Measurements from ENCODE around the gene SMOC2.
A peak's percentile ranks its signal among the peaks of the same experiment; 100 is the strongest.
"Not testable (repeated sequence)": the region's sequence is repeated elsewhere in the genome, so short reads cannot be mapped to it uniquely, and the experiment has no call there.

Gene SMOC2

DNA sequence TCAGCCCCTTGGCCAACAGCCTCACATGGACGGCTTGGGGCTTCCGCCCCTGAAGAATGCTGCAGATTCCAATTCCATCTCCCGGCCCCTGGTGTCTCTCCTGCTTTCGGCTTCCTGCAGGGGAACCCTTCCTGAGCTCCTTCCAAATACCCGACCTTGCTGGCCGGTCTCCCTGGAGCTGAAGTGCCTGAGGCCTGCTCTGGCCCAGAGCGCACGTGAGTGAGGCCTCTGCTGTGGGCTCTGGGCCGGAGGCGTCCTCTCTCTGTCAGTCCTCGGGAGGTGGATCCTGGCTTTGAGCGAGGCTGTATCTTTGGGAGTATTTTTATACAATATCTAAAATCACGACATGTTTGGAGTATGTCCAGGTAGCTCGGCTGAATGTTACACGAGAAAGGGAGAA is 253.8 kb downstream of the SMOC2 start:
- not testable (repeated sequence) for DNase-seq

DNA sequence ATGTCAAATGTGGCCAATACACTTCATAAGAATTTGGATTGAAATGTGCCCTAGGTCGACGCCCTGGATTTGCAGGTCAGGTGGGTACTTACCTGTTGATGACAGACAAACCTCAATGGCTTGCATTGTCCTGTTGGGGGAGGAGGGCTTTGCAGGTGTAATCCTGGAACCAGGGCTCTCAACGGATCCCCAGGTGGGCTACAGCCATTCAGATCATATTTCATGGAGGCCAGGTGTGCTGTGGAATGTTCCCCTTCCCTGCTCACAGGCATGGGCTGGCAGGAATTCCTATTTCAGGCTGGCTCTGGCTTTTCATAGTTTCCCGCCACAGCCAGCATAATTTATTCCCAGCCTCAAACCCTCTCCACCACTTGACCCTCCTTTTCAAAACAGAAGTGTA is 254.7 kb downstream of the SMOC2 start:
- no peak for DNase-seq

DNA sequence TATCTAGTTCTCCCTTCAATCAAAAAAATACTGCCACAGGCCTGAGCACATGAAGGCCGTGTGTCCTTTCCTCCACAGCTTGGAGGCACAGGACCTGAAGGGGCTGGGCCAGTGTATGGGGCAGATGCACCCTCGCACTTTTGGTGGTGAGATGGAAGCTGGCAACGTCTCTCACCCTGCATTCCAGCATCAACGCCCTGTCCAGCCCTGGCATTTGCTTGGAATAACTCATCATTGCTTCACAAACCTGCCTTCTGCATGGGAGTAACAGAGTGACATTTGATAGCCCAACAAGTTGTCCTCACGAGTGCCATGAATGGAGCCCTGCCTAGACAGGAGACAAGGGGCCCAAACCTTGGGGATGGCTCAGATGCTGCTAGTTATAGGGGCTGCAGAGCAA is 257.9 kb downstream of the SMOC2 start:
- no peak for DNase-seq

DNA sequence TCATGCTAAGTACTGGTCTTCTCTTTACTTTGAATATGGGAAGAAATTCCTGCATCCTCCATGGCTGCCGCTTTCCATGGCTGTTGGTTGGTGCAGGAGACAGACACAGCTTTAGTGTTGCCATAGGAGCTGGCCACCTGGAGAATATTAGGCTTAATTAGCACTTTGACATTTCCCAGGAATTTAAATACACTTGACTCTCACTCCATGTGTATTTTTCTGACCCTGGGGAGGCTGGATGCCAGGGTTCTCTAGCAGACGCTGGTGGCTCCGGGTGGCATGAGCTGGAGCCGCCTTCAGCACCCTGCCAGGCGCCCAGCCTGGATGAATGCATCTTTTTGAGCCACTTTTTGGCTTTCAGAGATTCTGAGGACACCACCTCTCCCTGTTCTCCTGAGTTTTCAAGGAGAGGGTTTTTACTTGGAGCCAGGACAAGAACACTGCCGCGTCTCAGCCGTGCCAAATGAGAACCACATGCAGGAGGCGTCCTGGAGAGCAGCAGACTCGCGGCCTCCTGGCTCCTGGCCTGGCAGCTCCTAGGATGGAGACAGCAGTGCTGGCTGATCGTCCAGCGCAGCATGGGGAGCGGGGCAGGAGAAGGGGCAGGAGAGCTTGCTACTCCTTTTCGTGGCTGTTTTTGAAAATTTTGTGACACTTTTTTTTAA is 258.8 kb downstream of the SMOC2 start:
- no peak for DNase-seq

DNA sequence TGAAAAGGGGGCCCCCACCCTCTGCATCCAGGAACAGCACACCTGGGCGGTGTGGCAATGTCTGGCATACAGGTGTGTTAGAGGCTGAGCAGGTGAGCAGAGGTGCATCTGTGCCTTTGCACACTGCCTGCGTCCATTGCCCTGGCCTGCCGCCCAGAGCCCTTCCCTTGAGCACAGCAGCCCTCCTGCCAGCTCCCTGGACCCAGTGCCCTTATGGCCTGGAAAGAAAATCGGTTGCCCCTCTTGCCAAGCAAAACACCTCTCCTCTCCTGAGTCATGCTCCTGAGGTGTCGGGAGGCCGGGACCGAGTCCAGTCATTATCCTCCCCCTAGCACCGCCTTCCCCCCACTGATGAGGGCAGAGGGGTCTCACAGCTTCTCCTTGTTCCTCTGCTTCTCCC is 259.9 kb downstream of the SMOC2 start:
- no peak for DNase-seq

DNA sequence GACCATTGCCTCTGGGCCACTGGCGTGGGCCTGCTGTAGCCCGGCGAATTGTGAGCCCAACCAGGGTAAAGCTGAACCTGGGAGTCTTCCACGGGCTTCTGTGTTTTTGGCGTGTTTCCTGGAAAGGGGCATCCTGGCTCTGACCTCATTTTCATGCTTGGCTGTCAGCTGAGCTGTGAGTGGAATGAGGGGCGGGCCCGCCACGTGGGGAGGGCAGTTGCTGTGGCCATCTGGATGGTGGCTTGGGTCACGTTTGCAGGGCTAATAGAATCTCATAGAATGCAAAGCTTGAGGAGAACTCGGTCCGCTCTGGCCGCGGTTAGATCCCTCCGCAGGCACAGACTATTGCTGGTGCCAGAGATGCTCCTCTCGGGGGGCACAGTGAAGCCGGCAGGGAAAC is 263.0 kb downstream of the SMOC2 start:
- DNase-seq, result no peak

DNA sequence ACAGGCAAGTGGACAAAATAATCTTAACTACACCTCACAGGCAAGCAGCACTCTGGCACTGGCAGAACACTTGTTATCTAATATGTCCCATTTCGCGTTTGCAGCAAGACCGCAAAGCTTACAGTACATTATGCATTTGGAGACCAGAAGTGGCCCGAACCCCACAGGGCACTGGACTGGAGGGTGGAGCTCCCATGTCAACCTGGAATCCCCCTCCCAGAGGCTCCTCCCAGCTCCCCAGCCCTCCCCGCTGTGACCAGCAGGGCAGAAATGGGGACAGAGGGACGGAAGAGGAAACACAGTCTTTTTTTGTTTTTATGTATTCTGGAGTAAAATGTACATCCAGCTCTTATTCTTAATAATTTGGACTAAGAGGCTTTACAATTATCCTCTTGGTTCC is 263.7 kb downstream of the SMOC2 start:
- DNase-seq, result no peak

DNA sequence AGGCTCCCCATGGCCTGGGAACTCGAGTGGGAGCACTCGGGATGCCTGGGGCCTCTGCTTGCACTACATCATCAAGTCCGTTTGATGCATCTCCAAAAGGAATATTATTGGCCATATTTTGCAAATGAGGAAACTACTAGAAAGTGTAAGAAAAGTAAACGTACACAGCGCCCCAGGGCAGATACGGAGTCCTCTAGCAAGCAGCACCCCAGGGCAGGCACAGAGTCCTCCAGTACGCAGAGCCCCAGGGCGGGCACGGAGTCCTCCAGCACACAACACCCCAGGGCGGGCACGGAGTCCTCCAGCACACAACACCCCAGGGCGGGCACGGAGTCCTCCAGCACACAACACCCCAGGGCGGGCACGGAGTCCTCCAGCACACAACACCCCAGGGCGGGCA is 264.3 kb downstream of the SMOC2 start:
- DNase-seq, result not testable (repeated sequence)

DNA sequence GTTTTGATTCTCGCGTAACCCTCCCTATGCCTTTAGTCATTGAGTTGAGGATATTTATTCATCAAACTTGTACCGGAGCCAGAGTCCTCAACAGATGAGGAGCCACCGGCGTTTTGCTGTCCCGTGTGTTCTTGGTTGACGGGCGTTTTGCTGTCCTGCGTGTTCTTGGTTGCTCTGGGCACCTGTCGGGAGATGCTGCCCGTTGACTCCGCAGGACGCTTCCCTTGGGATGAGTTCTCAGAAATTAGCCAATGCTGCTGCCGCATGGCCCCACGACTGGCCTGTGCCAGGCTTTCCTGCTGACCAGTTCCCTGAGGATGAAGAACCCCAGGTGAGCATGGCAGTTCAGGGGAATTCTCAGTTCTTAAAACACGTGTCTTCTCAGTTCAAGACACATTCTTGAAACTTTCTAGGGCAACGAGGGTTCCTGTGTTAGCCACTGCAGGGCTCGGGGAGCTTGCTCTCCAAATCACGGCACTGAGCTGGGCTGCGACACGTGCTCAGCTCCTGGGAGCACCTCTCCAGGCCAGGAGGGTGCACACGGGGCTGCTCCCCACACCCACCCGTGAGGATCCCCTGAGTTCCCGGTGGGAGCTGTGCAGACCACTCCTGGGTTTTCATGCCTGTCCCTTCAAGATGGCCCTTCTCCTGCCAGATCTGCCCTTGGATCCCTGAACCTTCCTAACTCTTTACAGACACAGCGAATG is 265.6 kb downstream of the SMOC2 start:
- no peak for DNase-seq

DNA sequence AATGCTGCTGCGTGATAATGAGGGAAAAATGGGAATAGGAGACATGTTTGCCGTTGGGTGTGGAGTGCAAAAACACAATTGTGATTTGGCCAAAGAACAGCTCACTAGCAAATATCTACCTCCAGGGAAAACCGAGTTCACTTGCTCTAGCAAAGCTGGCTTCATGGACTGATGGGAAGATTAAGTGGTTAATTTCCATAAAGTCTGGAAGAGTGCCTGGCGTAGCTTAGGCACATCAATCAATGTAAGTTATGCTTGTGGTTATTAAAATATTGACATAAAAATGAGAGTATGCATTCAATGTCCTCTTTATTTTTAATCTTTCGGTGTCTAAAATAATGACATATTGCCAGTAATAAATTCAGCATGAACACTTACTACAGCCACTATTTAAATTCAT is 267.5 kb downstream of the SMOC2 start:
- no peak for DNase-seq

DNA sequence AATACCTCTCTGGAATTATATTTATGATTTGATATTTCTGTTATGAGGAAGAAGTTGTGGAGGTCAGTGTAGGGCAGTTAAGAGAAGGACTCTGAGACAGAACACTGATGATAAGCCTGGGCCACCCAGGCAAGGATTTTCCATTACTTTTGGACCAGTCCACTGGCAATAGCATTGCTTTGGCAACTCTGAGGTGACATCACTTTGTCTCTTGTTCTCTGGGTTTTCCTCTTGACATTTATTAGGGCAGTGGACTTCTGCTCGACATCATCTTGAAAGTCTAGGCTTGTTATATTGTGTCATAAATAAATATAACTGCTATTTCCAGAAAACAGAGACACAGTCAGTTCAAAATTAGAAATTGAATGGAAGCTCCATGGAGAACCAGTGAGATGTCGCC is 268.0 kb downstream of the SMOC2 start:
- DNase-seq, result no peak

DNA sequence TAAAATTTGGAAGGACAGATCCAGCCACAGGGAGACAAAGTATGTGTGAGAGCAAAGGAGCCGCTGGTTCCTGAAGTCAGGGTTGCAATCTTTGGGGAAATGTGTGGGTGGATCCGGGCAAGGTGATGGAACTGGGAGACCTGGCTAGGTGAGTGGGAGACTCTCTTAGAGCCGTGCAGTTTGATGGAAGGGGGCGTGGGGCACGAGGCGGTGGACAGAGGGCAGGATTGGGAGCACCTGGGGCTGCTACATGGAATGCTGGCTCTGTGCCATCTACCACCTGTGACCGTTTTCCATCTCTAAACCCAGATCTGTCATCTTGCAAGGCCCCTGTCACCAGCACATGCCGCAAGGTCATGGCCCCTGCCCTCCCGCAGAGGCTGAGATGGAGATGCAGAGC is 268.4 kb downstream of the SMOC2 start:
- DNase-seq, result no peak

DNA sequence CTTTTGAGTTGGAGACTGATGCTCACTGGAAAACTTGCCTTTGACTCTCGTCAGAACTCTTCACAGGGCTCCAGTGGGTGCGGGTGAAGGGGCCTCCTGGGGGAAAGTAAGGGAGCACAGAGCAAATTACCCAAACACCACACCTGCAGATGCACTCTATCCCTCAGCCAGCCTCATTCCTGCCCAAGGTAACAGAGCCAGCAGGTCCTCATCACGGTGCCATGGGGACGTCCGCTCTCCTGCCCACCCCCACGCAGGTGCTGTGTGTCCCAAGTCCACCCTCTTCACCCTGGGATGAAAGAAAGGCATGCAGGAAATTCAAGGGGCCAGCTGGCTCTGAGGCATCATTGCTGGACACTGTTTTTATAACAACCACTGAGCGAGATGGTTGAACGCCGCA is 269.0 kb downstream of the SMOC2 start:
- DNase-seq, result no peak

DNA sequence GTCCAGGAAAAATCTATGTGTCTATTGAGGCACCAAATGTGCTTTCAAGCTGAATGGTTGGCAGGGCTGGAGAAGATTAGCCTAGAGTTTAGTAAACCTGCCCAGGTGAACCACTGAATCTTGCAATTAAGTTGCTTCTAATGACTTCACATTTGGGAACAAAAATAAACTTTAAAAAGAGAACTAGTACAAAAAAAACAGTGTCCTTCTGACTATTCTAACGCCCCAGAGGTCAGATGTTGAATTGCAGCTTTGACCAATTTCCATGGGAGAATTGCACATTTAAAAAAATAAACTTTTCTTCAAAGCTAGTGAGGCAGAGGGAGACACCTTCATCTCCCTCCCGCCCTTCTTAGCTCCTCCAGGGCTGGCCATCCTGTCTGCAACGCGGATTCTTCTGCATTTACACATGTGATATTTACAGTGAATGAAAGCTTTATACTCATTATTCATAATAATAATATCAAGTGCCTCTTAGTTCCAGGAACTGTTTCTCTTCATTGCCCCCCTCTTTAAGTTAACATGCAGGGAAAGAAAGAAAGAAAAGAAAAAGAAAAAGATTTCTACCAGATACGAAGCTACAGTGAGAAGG is 270.2 kb downstream of the SMOC2 start:
- no peak for DNase-seq

DNA sequence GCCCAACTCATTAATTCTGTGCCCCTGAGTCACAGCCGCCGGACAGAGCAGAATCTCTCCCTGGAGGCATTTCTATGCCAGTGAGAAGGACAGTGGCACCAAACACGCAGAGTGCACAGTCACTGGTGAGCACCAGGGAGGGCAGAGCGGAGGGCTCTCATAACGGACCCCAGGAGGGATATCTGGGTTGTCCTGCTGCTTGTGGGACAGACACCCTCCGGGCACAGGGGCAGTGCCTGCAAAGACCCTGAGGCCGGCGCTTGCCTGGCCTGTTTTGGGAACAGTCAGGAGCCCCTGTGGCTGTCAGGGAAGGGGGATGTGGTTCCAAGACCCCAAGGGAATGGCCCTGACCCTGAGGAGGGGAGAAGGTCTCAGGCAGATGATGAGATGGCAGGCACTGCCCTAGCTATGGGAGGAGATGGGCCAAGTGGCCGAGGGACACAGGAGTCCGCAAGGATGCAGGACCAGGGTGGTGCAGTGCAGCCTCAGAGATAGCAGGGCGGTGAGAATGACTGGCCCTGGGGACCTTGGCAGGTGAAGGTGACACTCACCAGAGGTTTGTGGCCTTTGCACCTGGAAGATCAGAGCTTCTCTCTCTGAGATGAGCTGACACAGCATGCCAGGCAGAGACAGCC is 270.8 kb downstream of the SMOC2 start:
- DNase-seq, result no peak

DNA sequence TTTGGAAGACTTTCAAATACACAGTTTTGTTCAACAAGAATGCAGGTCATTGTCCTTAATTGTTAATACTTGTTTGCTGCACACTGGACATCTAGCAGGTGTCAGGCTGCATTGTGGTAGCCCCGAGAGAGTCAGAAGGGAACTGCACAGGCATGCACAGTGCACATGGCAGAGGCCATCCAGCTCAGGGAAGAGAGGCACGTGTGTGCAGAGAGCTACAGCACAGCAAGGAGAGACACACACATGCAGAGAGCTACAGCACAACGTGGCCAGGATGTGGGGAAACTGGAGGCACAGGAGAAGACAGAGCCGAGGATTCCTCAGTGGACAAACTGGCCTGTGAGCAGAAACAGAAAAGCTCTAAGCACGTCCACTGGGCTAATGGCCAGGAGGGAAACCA is 272.0 kb downstream of the SMOC2 start:
- no peak for DNase-seq

DNA sequence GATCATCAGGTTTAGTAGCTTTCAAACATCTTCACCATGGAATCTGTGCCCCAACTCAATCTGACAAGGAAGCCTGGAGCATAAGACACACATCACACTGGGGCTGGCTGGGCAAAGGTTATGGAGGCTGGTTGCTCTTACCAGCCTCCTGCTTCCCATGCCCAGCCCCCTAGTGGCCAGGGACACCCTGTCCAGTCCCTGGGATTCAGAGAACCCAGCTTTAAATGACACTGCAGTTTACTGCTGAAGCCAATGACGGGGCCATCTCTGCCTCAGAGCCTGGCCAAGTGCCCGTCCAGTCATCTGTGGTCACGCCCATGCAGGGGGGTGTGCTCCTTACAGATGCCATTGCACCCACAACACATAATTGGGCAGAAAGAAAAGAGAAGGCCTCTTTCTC is 272.9 kb downstream of the SMOC2 start:
- peak; percentile 24 to 34 for DNase-seq

DNA sequence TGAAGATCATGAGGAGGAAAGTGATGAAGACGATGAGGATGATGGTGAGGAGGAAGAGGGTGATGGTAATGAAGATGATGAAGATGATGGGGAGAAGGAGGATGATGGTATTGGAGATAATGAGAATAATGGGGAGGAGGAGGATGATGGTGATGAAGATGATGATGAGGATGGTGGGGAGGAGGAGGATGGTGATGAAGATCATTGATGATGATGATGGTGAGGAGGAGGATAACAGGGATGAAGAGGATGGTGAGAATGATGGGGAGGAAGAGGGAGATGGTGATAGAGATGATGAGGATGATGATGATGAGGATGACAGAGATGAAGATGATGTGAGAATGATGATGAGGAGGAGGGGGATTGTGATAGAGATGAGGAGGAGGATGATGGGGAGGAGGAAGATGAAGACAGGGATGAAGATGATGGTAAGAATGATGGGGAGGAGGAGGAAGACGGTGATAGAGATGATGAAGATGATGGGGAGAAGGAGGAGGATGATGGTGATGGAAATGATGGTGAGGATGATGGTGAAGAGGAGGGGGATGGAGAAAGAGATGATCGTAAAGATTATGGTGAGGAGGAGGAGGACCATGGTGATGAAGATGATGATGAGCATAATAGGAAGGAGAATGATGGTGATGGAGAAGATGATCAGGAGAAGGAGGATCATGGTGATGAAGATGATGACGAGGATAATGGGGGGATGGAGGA is 273.7 kb downstream of the SMOC2 start:
- no peak for DNase-seq

DNA sequence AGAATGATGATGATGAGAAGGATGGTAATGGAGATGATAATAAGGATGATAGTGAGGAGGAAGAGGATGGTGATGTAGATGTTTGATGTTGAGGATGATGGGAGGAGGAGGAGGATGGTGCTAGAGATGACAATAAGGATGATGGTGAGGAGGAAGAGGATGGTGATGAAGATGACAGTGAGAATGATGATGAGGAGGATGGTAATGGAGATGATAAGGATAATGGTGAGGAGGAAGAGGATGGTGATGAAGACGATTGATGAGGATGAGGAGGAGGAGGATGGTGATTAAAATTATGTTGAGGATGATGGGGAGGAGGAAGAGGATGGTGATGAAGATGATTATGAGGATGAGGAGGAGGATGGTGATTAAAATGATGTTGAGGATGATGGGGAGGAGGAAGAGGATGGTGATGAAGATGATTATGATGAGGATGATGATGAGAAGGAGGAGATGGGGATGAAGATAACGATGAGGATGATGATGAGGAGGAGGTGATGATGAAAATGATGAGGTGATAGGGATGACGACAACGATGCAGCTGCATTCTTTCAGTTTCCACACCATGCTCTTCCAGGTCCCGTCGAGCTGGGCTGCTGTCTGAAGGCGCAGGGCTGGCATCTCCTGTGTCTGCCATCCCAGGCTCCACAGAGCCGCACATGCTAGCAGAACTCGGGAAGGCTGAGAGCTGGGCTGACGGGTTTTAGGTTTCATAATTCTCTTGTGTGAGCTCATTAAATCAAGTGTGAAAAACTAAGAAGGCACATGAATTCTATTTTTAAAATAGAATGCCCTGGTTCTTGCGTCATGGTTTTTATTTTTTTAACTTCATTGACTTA is 274.9 kb downstream of the SMOC2 start:
- no peak for DNase-seq

DNA sequence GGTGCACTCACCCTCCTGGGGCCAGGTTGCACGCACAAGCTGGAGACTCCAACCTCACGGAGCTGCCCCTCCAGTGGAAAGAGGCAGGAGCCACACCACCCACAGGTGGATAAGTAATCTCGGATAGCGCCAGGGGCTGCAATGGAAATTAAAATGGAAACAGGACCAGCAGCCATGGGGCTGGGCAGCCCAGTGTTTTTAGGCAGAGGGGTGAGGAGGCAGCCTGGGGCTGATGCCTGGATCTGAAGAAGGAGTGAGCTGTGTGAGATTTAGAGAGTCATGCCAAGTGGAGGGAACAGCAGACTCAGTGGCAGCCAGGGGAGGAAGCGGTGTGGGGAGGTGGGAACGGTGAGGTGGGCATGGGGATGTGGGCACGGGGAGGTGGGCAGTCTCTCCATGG is 275.6 kb downstream of the SMOC2 start:
- no peak for DNase-seq

DNA sequence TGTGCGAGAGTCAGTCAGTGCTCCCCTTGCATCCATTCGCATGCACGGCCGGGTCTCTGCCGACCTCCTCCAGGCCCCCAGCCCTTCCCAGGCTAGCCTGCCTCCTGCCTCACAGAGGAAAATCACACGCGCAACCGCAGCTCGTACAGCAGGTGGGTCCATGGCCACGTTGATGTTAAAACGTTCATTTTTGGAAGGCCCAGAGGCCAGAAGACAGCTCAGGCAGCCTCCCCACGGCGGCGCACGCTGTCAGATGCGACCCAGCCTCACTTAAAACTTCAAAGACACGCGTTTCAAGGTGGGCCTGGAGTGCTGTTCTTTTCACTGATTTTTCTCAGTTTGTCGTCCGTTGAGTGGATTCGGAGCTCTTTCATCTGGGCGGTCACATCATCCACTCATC is 276.5 kb downstream of the SMOC2 start:
- no peak for DNase-seq

Data from SW 1271 (cell line).